Osteocyte (in vitro differentiated cells): Measurements from ENCODE around the gene STMN3. TPM values are rescaled to one million over a fixed set of nuclear protein-coding genes. Genes with fewer than 3 reads are reported as not detected.
"Not testable (repeated sequence)": the region's sequence is repeated elsewhere in the genome, so short reads cannot be mapped to it uniquely, and the experiment has no call there.

Source experiments
- DNase-seq: peaks from one replicate; pipeline ENCODE4 v3.0.0; 2021; ENCODE audit warnings: mixed read lengths; ENCODE audit not compliant: unreplicated experiment; ENCODE audit errors: extremely low spot score
- H3K27ac Mint-ChIP-seq: one replicate; pipeline ENCODE4 v1.8.0; 2021; ENCODE audit warnings: mild to moderate bottlenecking, mixed read lengths; ENCODE audit not compliant: unreplicated experiment
- H3K27me3 Mint-ChIP-seq: one replicate; pipeline ENCODE4 v1.8.0; 2021; ENCODE audit warnings: mixed read lengths; ENCODE audit not compliant: unreplicated experiment
- H3K36me3 Mint-ChIP-seq: one replicate; pipeline ENCODE4 v1.8.0; 2021; ENCODE audit warnings: mixed read lengths; ENCODE audit not compliant: unreplicated experiment
- H3K4me1 Mint-ChIP-seq: one replicate; pipeline ENCODE4 v1.8.0; 2021; ENCODE audit warnings: mixed read lengths; ENCODE audit not compliant: unreplicated experiment
- H3K4me3 Mint-ChIP-seq: one replicate; pipeline ENCODE4 v1.8.0; 2021; ENCODE audit warnings: mild to moderate bottlenecking, moderate library complexity, mixed read lengths; ENCODE audit not compliant: unreplicated experiment
- H3K9me3 Mint-ChIP-seq: one replicate; pipeline ENCODE4 v1.8.0; 2021; ENCODE audit warnings: mixed read lengths; ENCODE audit not compliant: unreplicated experiment
- CTCF ChIP-seq: fragments of 200-600 bp; sonication (generic); IDR thresholded peaks from 2 replicates; pipeline ENCODE4 v1.5.0; 2021; ENCODE audit warnings: antibody characterized with exemption, mild to moderate bottlenecking, moderate library complexity
- total RNA-seq: library from RNA; stranded (reverse); gene quantifications from 2 replicates; pipeline ENCODE4 v1.2.1, GENCODE V29; 2021

STMN3 gene
- total RNA-seq, 1 donor from 2014 or later: 33.2 TPM

- Mint-ChIP-seq H3K4me1 (peaks cover 5% of the 10 kb centered on the region), H3K27me3 (no peaks in the 10 kb centered on the region)
- TF ChIP-seq CTCF: no peak
Observed at GRCh38 chr20:63606686-63607085, 46.5 kb downstream of the STMN3 start.

GRCh38 chr20:63602321-63602720, 50.9 kb downstream of the STMN3 start:
- no peak for TF ChIP-seq CTCF
- Mint-ChIP-seq H3K27me3 (no peaks in the 10 kb centered on the region), H3K27ac (no peak overlapping the region), H3K4me1 (no peaks in the 10 kb centered on the region), H3K36me3 (peaks cover 17% of the 10 kb centered on the region), H3K9me3 (no peaks in the 10 kb centered on the region), H3K4me3 (no peak overlapping the region)
- DNase-seq: no peak

More at GRCh38 chr20:63606686-63607085, 46.5 kb downstream of the STMN3 start:
- H3K27ac Mint-ChIP-seq: no peak overlapping the region
- DNase-seq: no peak
- H3K4me3 Mint-ChIP-seq: no peak overlapping the region
- no peaks in the 10 kb centered on the region for H3K9me3 Mint-ChIP-seq
- H3K36me3 Mint-ChIP-seq: peaks cover 10% of the 10 kb centered on the region

GRCh38 chr20:63601679-63602078, 51.5 kb downstream of the STMN3 start:
- H3K4me1 Mint-ChIP-seq, H3K27ac Mint-ChIP-seq, H3K9me3 Mint-ChIP-seq, DNase-seq, H3K4me3 Mint-ChIP-seq, H3K27me3 Mint-ChIP-seq: not testable (repeated sequence)
- peaks cover 17% of the 10 kb centered on the region for H3K36me3 Mint-ChIP-seq

GRCh38 chr20:63599396-63600050, 53.7 kb downstream of the STMN3 start:
- H3K4me3 Mint-ChIP-seq: no peak overlapping the region
- no peaks in the 10 kb centered on the region for H3K9me3 Mint-ChIP-seq
- peaks cover 21% of the 10 kb centered on the region for H3K36me3 Mint-ChIP-seq
- no peak for TF ChIP-seq CTCF
- no peaks in the 10 kb centered on the region for H3K27me3 Mint-ChIP-seq
- no peaks in the 10 kb centered on the region for H3K4me1 Mint-ChIP-seq
- DNase-seq: no peak
- H3K27ac Mint-ChIP-seq: no peak overlapping the region

GRCh38 chr20:63598479-63599395, 54.5 kb downstream of the STMN3 start:
- TF ChIP-seq CTCF: no peak
- Mint-ChIP-seq H3K27ac (no peak overlapping the region), H3K4me3 (no peak overlapping the region), H3K36me3 (peaks cover 21% of the 10 kb centered on the region), H3K9me3 (no peaks in the 10 kb centered on the region), H3K27me3 (no peaks in the 10 kb centered on the region), H3K4me1 (no peaks in the 10 kb centered on the region)
- DNase-seq: no peak
